Panc1 (cell line): ENCODE data around the gene OPN1MW3.

Experiments used
- POLR2AphosphoS5 ChIP-seq: IDR thresholded peaks from 2 replicates; pipeline ENCODE4 v1.6.1; 2012; ENCODE audit warnings: mild to moderate bottlenecking, low read depth, low read length, moderate library complexity
- TF ChIP-seq, protein P1 (sequence below): fragments of 450-650 bp; IDR thresholded peaks from 2 replicates; pipeline ENCODE4 v1.5.1; 2017; ENCODE audit warnings: mild to moderate bottlenecking
- TF ChIP-seq, protein P2 (sequence below), 2 experiments: IDR thresholded peaks; 2 replicates each; pipeline ENCODE4 v1.6.1; 2011 to 2012; ENCODE audit warnings: low read depth in 2 of 2, control low read depth in 1 of 2, low read length in 1 of 2, mild to moderate bottlenecking in 1 of 2, moderate library complexity in 1 of 2; ENCODE audit not compliant: insufficient read depth in 1 of 2

DNA sequence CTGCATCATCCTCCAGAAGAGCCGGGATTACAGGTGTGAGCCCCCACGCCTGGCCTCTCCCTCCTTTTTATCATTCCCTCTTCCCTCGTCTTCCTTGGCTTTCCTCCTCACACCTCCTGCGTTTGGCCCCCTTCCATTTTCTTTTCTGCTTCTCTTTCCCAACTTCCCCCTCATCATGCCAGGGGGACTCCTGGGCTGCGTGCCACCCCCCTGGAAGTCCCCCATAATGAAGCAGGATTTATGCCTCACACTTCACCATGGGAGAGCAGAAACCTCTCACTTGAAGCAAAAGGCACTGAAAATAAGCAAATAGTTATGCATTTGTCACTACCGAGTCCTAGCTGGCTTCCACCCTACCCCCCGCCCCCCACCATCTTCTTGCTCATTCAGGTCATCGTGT, 46.1 kb downstream of the OPN1MW3 start:
- TF ChIP-seq, protein P1, sequence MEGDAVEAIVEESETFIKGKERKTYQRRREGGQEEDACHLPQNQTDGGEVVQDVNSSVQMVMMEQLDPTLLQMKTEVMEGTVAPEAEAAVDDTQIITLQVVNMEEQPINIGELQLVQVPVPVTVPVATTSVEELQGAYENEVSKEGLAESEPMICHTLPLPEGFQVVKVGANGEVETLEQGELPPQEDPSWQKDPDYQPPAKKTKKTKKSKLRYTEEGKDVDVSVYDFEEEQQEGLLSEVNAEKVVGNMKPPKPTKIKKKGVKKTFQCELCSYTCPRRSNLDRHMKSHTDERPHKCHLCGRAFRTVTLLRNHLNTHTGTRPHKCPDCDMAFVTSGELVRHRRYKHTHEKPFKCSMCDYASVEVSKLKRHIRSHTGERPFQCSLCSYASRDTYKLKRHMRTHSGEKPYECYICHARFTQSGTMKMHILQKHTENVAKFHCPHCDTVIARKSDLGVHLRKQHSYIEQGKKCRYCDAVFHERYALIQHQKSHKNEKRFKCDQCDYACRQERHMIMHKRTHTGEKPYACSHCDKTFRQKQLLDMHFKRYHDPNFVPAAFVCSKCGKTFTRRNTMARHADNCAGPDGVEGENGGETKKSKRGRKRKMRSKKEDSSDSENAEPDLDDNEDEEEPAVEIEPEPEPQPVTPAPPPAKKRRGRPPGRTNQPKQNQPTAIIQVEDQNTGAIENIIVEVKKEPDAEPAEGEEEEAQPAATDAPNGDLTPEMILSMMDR, result no peak
- TF ChIP-seq, protein P2, sequence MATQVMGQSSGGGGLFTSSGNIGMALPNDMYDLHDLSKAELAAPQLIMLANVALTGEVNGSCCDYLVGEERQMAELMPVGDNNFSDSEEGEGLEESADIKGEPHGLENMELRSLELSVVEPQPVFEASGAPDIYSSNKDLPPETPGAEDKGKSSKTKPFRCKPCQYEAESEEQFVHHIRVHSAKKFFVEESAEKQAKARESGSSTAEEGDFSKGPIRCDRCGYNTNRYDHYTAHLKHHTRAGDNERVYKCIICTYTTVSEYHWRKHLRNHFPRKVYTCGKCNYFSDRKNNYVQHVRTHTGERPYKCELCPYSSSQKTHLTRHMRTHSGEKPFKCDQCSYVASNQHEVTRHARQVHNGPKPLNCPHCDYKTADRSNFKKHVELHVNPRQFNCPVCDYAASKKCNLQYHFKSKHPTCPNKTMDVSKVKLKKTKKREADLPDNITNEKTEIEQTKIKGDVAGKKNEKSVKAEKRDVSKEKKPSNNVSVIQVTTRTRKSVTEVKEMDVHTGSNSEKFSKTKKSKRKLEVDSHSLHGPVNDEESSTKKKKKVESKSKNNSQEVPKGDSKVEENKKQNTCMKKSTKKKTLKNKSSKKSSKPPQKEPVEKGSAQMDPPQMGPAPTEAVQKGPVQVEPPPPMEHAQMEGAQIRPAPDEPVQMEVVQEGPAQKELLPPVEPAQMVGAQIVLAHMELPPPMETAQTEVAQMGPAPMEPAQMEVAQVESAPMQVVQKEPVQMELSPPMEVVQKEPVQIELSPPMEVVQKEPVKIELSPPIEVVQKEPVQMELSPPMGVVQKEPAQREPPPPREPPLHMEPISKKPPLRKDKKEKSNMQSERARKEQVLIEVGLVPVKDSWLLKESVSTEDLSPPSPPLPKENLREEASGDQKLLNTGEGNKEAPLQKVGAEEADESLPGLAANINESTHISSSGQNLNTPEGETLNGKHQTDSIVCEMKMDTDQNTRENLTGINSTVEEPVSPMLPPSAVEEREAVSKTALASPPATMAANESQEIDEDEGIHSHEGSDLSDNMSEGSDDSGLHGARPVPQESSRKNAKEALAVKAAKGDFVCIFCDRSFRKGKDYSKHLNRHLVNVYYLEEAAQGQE (IDR thresholded peaks at IDR 0.05; ENCODE audit: insufficient read depth in 1 of 2, low read depth in 2 of 2, low read length in 1 of 2), result no peak
- no peak for TF ChIP-seq POLR2AphosphoS5
